HS-5 (cell line): ENCODE data around the gene COL13A1.

ENCODE experiments used
- DNase-seq: peaks from one replicate; pipeline ENCODE4 v3.0.0-alpha.2; 2012; ENCODE audit warnings: low read depth

The COL13A1 gene

DNA sequence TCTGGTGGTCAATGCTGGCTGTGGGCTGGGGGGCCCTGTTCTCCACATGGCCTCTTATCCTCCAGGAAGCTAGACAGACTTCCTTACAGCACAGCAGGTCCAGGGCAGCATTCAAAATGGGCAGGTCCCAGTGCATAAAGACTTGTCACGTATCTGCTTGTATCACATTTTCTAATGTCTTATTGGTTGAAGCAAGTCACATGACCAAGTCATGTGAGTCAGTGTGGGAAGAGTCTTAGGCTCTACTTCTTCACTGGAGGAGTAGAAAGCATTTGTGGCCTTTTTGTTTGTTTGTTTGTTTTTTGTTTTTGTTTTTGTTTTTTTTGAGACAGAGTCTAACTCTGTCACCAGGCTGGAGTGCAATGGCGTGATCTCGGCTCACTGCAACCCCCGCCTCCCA lies 104.7 kb downstream of the COL13A1 start:
- no peak for DNase-seq

DNA sequence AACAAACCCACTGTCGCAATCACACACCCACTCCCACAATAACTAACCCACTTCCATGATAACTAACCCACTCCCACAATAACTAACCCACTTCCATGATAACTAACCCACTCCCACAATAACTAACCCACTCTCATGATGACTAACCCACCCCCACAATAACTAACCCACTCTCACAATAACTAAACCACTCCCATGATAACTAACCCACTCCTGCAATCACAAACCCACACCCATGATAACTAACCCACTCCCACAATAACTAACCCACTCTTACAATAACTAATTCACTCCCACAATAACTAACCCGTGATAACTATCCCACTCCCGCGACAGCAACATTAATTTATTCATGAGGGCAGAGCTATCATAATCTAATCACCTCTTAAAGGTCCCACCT lies 105.8 kb downstream of the COL13A1 start:
- DNase-seq, result no peak

DNA sequence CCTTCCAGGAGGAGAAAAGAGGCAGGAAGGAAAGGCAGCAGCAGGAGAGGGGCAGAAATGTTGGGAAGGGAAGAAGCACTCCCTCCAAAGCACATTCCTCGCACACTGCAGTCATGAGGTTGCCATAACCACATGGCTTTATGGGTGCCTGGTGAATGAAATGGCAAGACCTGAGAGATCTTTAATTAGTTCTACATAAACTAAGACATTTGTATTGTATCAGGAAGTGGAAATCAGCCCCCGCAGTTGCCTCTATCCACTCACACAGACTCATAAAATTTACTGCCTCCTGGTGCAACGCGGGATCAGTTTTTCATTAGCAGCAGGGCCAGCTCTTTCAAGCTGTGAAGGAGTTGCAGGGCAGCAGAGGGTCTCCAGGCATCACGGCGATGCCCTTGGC lies 106.4 kb downstream of the COL13A1 start:
- no peak for DNase-seq

DNA sequence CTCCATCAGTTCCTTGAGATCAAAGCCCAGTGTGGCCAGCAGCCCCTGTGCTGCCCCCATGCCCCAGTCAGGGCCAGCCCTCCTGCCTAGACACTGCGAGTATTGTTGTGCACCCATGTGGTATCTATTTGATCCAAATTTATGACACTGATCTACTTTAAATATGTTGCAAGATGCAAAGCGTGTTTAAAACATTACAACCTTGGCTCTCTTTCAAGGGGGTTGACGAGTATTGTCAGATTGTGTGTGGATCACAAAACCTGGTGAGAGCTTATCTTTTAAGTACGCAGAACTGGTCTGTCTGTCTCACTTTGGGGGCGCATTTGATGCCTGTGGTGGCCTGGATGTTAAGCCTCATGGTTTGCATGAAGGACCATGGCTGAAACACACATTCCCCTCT lies 108.9 kb downstream of the COL13A1 start:
- no peak for DNase-seq

DNA sequence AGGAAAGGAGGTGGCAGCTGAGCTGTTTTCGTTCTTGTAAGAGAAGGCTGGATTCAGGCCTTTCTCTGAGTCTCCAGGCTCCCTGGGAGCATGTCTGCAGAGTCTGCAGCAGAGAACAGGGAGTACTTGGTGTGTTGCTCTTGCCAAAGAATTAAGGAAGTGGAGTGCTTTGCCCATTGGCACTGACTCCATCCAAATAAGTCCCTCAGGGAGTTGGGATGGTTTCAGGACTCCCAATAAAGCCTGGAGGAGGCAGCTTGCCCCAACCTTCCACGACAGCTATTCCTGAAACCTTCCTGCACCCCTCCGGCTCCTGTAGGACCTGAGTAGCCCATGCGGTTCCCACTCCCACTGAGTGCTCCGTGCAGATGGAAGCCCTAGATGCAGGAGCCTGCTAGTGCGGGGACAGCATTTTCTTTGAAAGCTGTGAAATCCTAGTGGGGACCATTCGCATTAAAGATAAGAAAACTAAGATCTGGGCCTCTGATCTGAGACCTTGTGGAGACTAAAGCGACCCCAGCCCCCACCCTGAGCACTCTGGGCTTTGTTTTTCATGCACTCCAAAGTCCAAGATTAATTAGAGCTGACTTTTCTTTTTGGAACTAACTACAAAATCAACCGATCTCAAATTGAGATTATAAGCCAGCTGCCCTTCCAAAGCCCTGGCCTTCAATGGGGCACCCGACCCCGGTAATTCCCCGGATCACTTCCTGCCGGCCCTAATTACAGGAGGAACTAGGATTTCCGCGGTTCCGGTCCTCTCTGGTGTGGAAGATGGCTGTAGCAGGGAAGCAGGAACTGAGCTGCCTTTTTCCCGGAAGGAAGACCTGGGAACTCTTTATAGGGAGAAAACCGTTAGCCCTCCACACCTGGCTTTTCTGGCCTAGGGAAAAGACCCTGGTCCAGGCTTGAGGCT lies 110.2 kb downstream of the COL13A1 start:
- DNase-seq, result no peak

DNA sequence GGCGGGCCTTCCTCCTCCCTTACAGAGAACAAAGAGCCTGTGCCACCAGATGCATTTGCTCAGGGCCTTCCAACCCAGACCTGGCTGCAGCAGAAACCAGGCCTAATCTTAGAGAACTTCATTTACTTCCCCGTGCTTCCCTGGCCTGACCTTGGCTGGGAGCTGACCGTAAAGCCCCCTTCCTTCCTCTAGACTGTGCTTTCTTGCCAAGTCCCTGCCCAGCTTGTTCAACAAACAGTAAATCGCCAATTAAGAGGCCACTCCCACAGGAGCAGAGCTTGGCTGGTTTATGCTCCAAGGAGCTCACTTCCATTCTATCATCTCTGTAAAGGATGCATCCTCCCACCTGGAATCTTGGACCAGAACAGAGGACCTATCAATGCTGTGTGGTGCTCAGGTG lies 110.9 kb downstream of the COL13A1 start:
- no peak for DNase-seq

DNA sequence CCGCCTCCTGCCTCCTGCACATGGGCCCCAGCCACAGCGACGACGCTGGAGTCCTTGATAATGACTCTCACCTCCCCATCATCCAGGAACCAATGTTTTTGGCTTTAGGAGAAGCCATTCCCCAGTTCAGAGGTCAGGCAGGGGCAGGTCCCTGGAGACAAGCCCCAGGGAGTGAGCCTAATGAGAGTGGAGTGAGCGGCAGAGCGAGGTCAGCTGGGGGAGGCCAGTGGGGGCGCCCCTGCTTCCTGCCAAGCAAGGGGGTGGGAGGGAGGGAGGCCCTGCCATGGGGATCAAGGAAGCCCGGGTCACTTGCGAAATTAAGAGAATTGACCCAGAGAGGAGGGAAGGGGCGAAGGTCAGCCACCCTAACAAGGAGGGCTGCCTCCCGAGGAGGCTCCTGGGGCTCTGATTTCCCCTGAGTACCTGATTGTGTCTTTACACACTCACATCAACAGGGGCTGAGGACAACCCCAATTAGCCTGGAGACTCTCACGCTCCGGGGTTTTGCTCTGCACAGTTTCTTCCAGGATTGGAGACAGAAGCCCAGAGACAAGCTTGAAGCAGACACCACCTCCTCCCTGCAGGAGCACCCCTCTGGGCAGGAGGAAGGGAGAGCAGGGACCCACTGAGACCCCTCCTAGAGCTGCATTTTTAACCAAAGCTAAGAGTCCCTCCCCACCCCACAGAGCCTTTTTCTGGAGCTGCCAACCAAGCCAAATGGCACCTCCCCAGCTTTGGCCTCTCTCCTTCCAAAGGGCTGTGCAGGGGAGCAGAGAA lies 112.1 kb downstream of the COL13A1 start:
- no peak for DNase-seq

DNA sequence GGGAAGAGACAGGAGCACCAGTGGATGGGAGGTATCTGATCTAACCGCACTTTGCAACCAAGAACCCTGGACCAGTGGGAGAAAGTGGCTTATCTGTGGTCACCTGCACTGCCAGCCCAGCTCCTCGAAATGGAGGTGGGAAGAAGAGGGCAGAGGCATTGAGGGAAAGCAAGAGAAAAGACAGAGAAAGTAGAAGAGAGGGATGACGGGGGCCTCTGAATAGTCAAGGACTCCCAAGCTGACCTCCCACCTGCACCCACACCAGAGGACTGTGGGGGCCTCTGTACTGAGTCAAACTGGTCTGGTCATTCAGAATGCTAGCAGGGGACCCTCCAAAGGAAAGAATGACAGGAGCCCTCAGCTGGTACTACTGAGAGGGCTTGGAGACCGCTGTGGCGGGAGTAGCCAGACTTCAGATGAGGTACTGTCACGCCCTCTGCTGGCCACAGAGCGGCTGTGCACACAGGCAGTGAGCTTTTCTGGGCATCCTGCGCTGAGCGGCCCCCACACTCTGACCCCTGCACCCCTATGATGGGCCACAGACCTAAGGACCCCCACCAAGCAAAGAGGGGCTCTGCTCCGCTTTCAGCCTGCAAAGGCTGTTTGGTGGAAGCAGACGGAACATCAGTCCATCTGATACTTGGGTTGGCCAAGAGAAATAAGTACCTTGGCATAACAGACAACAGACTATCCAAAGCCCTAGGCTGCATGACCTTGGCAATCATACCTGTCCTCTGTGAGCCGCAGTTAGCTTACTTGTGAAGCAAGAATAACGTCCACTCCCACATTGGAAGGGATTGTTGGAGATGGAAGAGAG lies 112.9 kb downstream of the COL13A1 start:
- DNase-seq, result peak; percentile 8

DNA sequence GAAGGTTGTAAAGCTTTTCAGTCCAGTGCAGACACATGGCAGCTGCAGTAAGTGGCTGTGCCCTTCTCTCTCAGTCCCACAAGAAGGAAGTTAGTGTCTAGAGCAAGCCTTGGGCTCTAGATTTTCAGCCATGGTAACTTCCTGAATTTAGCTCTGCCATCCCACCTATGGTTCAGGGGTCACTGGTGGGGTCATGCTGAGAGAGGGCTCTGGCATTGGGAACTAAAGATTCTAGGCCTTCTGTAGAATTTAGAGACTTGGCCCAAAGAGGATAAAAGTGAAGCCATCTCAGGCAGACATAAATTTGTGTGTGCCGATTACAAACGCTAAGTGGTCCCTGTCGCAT lies 113.5 kb downstream of the COL13A1 start:
- DNase-seq, result no peak

DNA sequence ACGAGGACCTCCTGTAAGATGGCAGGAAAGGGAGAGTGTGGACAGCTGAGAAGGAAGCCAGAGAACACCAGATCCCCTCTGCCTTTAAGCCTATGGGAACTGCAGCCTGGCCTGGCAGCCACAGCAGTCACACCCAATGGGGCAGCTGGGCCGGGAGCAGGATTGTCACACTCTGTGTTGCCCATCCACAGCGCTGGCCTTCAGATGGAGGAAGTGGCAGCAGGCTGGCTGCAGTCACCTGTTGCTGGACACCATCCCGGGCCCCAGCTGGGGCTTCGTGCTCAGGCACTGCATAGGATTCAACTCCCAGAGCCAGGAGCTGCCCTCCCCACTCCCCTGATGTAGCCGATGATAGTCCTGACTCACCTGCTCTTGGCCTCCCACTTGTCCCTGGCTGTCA lies 114.4 kb downstream of the COL13A1 start:
- DNase-seq, result no peak

DNA sequence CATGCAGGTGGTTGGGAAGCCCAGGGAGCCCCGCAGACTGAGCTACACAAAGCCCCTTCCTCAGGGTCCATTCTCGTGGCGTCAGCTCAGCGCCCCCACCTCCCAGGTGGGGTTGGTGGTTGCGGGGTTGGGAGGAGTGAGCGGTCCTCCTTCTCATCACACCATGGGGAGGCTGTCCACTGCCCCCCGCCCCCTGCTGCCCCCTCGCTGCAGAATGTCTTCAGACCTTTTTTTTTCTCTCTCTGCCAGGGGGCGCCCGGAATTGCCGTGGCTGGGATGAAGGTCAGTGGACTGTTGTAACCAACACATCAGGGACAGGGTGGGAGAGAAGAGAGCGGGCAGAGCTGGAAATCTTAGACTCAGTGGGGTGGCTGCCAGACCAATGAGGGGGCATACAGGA lies 116.3 kb downstream of the COL13A1 start:
- no peak for DNase-seq

DNA sequence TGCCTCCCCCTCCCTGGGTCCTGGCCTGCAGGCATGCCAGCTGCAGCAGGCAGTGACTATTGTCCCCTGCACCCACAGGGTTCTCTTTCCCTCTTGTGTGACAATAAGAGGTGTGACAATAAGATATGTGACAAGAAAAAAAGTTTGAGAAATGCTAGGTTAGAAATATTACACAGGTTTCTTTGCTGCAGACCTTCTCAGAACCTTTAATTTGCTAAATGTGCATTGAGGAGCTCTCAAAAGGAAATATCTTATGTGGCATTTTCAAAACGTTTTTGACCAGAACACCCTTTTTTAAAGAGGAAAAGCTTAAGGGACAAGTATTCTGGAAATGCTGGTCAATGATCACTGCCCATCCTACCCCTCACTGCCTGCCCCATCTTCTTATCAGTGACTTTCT lies 117.5 kb downstream of the COL13A1 start:
- no peak for DNase-seq

DNA sequence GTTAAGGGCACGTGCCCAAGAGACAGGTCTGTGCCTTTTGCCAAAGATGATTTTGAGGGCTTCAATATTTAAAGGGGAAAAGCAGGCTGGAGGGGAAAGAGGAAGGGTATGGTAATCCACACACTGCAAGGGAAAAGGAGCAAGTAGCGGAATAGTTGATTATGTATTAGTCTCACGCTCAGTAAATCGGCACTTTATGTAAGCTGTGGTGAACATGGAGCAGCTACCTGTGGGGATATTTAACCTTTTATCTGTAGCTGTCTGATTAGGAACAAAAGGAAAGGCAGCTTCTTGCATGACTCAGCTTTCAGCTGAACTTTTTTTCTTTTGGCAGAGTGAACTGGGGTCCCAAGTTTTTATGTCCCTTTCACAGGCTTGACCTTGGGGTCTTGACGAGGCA lies 123.4 kb downstream of the COL13A1 start:
- DNase-seq, result no peak

DNA sequence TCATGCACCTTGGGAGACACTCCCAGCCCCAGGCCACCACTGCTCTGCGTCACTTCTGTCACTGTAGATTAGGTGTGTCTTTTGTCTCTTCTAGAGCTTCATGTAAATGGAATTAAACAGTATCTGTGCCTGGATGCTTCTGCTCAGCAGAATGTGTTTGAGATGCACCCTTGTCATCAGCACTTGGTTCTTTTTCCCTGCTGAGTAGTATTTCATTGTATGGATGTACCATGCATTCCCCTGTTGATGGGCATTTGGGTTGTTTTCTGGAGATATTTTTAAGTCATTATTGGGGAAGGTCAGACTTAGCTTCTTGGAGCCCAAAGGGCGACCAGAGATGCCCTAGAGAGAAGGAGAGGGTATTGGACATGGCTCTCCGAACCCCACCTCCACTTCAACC lies 126.6 kb downstream of the COL13A1 start:
- DNase-seq, result no peak

DNA sequence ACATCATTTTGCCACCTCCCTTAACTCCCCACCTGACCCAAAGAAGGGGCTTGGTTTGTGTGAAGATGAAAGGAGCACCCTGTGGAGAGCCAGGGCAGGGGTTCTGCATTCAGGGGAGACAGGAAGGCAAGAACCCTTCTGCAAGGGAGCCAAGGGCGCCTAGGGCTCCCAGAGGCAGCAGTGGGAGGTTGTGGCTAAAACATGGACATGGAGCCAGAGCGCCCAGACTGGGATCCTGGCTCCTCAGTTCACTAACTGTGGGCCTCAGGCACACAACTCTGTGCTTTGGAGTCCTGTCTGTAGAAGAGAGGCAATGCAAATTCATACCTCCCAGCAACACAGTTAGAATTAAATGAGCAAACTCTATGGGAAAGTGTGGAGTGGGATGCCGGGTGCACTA lies 127.9 kb downstream of the COL13A1 start:
- no peak for DNase-seq

DNA sequence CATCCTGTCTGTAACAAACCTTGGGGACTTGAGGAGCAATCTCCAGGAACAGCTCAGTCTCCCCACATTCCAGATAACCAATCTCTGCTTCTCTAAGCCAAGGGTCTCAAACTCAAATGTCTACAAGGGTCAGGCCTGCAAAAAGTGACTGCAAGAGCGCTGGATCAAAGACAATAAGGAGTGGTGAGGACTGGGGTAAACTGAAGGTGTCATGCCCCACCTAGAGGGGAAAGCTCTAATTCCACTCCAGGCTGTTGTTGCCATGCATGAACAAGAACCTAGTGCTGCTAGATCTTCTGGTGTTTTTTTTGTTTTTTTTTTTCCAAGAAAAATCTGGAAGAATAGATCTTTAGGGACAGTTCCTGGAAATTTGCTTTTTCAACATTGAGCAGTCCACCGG lies 133.1 kb downstream of the COL13A1 start:
- DNase-seq, result no peak

DNA sequence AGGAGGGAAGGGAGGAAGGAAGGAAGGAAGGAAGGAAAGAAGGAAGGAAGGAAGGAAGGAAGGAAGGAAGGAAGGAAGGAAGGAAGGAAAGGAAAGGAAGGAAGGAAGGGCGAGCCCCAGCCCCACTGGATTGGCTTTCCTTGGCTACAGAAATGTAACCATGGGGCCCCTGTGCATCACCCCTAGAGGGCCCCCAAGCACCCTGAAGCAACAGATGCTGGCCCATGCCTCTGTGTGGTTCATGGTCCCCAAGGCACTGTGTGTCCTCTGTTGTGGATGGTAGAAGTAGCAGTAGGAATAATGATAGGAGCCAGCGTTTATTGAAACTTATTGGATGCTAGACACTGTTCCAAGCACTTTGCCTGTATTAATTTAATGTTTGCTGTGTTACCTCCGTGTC lies 134.4 kb downstream of the COL13A1 start:
- DNase-seq, result no peak

DNA sequence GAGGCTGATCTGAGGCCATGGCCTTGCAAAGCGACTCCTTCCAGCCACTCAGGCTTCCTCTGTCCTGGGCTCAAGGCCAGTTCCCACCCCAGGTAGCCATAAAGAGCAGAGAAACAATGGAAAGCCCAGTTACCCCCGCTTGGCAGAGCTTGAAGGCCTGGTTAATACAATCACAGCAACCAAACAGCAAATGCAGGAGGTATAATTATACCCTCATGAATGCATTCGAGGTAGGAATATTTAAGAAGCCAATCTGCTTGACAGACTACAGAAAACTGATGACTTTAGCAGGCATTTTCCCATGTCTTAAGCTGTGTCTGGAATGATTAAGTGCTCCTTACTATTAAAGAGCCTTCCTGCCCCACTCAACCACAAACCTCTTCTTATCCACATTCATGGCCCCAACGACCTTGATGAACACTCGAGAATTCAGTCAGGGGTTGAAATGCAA lies 136.9 kb downstream of the COL13A1 start:
- DNase-seq, result no peak

DNA sequence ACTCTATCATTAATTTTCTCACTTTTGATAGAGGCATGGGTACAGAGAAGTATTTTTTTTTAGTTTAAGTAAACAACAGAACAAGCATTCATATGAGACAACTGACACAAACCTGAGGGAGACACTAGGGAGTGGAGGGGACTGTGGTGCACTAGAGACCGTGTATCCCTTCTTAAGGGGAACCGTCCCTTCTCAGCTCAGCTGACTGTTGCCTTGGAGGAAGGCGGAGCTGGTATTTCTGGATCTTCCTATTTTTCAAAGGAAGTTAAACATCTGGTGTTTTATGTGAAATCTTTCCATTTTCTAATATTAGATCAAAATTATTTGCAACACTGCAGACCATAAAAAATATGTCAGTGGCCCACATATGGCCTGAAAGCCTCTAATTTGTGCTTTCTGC lies 137.4 kb downstream of the COL13A1 start:
- DNase-seq, result no peak

DNA sequence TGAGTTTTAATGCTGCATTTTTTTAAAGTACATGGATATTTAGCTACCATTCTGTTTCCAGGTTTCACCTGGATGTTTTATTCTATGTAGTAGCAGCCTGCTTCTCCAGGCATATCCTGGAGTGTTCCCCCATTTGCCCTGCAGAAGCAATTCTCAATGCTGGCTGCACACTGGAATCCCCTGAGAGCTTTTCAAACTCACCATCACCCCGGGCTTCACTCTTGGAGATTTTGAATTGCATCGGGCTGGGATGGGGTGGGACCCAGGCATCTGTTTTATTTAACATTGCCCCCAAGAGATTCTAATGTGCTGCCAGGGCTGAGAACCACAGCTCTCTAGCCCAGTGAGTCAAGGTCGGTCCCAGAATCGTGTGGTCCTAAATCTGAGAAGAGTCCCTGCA lies 137.8 kb downstream of the COL13A1 start:
- no peak for DNase-seq

DNA sequence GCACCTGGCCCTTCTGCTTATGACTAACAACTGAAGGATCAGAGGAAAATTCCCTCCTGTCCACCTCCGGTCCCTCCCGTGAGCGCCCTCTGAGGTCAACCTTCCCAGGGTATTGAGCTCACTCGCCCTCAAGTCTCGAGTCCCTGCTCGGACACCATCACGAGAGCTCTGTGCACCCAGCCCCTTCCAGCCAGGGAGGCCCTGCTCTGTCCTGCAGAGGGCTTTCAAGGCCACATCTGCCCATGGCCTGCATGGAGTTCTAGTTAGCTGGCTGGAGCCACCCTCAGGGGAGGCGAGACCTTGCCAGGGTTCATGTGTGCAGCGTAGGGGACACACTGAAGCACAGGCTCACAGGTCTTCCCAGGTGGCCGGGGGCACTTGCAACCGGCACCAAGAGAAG lies 140.0 kb downstream of the COL13A1 start:
- DNase-seq, result no peak

DNA sequence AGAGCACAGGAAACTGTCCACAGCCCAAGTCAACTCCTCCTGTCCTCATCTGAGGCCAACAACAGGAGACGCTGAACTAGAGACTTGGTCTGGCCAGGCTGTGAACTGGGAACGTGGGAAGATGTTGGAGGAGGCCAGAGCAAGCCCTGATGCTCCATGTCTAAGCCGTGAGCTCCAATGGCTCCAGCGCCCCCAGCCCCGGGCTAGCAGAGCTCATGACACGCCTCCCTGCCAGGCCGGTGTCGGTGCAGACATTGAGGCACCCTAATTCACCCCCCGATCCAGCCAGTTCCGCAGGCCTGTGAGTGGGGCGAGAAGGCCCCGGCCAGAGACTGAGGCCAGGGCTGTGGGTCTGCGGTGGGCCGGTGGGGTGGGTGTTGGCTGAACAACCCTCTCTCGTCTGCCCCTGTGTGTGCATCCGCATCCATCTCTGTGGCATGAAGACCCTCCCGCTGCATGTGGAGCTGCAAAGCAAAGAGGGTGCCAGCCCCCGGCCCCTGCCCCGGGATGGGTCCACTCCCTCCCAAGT lies 141.7 kb downstream of the COL13A1 start:
- no peak for DNase-seq
